Epithelial cell of esophagus (primary cell): Measurements from ENCODE around the gene NXN.
"Not testable (repeated sequence)": the region's sequence is repeated elsewhere in the genome, so short reads cannot be mapped to it uniquely, and the experiment has no call there.

Experiments
- DNase-seq: peaks from one replicate; pipeline ENCODE4 v3.0.0; 2010; ENCODE audit warnings: low read depth
- H3K4me3 ChIP-seq: 2 replicates; pipeline ENCODE4 v1.5.1; 2011; ENCODE audit warnings: mild to moderate bottlenecking, low read length, control low read depth
- CTCF ChIP-seq: IDR thresholded peaks from 2 replicates; pipeline ENCODE4 v1.5.1; 2011; ENCODE audit warnings: low read depth, mild to moderate bottlenecking, low read length, control low read depth, inconsistent platforms; ENCODE audit not compliant: insufficient read depth; ENCODE audit errors: missing control alignments

NXN gene

GRCh38 chr17:848402-848801, 131.2 kb downstream of the NXN start:
- H3K4me3 ChIP-seq: no peak overlapping the region
- TF ChIP-seq CTCF: no peak
- no peak for DNase-seq

GRCh38 chr17:846901-847843, 132.4 kb downstream of the NXN start:
- no peak for DNase-seq
- no peak for TF ChIP-seq CTCF
- no peak overlapping the region for H3K4me3 ChIP-seq

GRCh38 chr17:841313-841712, 138.3 kb downstream of the NXN start:
- TF ChIP-seq CTCF: no peak
- no peak for DNase-seq
- no peak overlapping the region for H3K4me3 ChIP-seq

GRCh38 chr17:838486-838885, 141.1 kb downstream of the NXN start:
- no peak for TF ChIP-seq CTCF
- no peak overlapping the region for H3K4me3 ChIP-seq
- DNase-seq: no peak

- DNase-seq: no peak
- TF ChIP-seq CTCF: no peak
- no peak overlapping the region for H3K4me3 ChIP-seq
These were observed 143.4 kb downstream of the NXN start for GRCh38 chr17:836151-836550.

- not testable (repeated sequence) for DNase-seq, H3K4me3 ChIP-seq
These were observed 143.9 kb downstream of the NXN start for GRCh38 chr17:835721-836120.

GRCh38 chr17:835263-835662, 144.3 kb downstream of the NXN start:
- DNase-seq: peak; percentile 28
- no peak for TF ChIP-seq CTCF
- H3K4me3 ChIP-seq: no peak overlapping the region
